Gastroesophageal sphincter (tissue), 4 donors: Measurements from ENCODE around the gene ZNF282. TPM values are rescaled to one million over a fixed set of nuclear protein-coding genes. Genes with fewer than 3 reads are reported as not detected.

ENCODE experiments used
- ATAC-seq: fragments of 150-250 bp; one replicate; pipeline ENCODE4 v1.9.1; 2016; ENCODE audit warnings: mild to moderate bottlenecking, moderate library complexity
- H3K27ac ChIP-seq, 4 donors: fragments of 200-600 bp; sonication (generic) in 3 of 4; 1 replicate in 3 of 4; 2 replicates in 1 of 4; pipeline ENCODE4 v1.5.1; 2016 to 2019
- H3K27me3 ChIP-seq: fragments of 200-600 bp; sonication (generic); one replicate; pipeline ENCODE4 v1.5.1; 2019
- H3K36me3 ChIP-seq, 2 donors: fragments of 200-600 bp; sonication (generic); one replicate each; pipeline ENCODE4 v1.5.1; 2019; ENCODE audit warnings: control low read depth in 1 of 2
- H3K4me1 ChIP-seq, 3 donors: fragments of 200-600 bp; sonication (generic); 1 replicate in 2 of 3; 2 replicates in 1 of 3; pipeline ENCODE4 v1.5.1; 2016 to 2019; ENCODE audit warnings: control low read depth in 2 of 3
- H3K4me3 ChIP-seq, 2 donors: fragments of 200-600 bp; sonication (generic); one replicate each; pipeline ENCODE4 v1.5.1; 2019; ENCODE audit warnings: mild to moderate bottlenecking in 1 of 2, moderate library complexity in 1 of 2
- H3K9me3 ChIP-seq, 3 donors: fragments of 200-600 bp; sonication (generic); one replicate each; pipeline ENCODE4 v1.5.1; 2017 to 2019; ENCODE audit warnings: control low read depth in 2 of 3
- CTCF ChIP-seq, 4 experiments: fragments of 200-600 bp in 2 of 4; fragments of 450-650 bp in 2 of 4; sonication (generic) in 1 of 4; IDR thresholded peaks; one replicate each; pipeline ENCODE4 v1.5.1; 2017 to 2019; ENCODE audit warnings: antibody characterized with exemption in 4 of 4, mild to moderate bottlenecking in 2 of 4, moderate library complexity in 2 of 4
- EP300 ChIP-seq: sonication (generic); formaldehyde crosslinking; IDR thresholded peaks from one replicate; pipeline ENCODE4 v1.6.1; 2017; ENCODE audit warnings: antibody characterized with exemption, mild to moderate bottlenecking
- POLR2A ChIP-seq, 2 donors: fragments of 450-650 bp; IDR thresholded peaks; one replicate each; pipeline ENCODE4 v1.6.1; 2017; ENCODE audit warnings: antibody characterized with exemption in 2 of 2, mild to moderate bottlenecking in 2 of 2, moderate library complexity in 1 of 2
- POLR2AphosphoS5 ChIP-seq: sonication (generic); formaldehyde crosslinking; IDR thresholded peaks from one replicate; pipeline ENCODE4 v1.6.1; 2017; ENCODE audit warnings: antibody characterized with exemption
- WGBS, 2 donors: methylation state at CpG; one replicate each; pipeline ENCODE4 v1.1.5; 2018; ENCODE audit warnings: low coverage in 1 of 2; 5-methylcytosine and 5-hydroxymethylcytosine counted together
- total RNA-seq, 4 donors: library from RNA; depleted of rRNA; stranded (reverse); fragments of >200 nt; gene quantifications; one replicate each; pipeline ENCODE4 v1.1.0, GENCODE V29; 2016

The ZNF282 gene
- total RNA-seq, 4 donors from 2014 or later, result 15.9 to 26.3 (median 18.7) TPM

GRCh38 chr7:149153346-149153745 lies 42.0 kb upstream of the ZNF282 start:
- Histone ChIP-seq H3K4me1 (peaks cover 0 to 39% (median 3%) of the 10 kb centered on the region in 3 donors), H3K27ac (no peak overlapping the region), H3K27me3 (no peaks in the 10 kb centered on the region), H3K9me3 (no peaks in the 10 kb centered on the region), H3K36me3 (peaks cover 0 to 44% of the 10 kb centered on the region in 2 donors), H3K4me3 (no peak overlapping the region)
- TF ChIP-seq POLR2AphosphoS5 (no peak), CTCF (IDR thresholded peaks at IDR 0.05) (no peak), EP300 (no peak), POLR2A (IDR thresholded peaks at IDR 0.05) (no peak)
- WGBS, 2 donors, result 96 to 100% methylated on average over 2 of the region's 2 CpGs
- no peak for ATAC-seq

GRCh38 chr7:149154056-149154455 lies 41.3 kb upstream of the ZNF282 start:
- Histone ChIP-seq H3K4me1 (peaks cover 0 to 32% (median 0%) of the 10 kb centered on the region in 3 donors), H3K27me3 (no peaks in the 10 kb centered on the region), H3K27ac (no peak overlapping the region), H3K36me3 (peaks cover 0 to 45% of the 10 kb centered on the region in 2 donors), H3K9me3 (no peaks in the 10 kb centered on the region), H3K4me3 (no peak overlapping the region)
- TF ChIP-seq POLR2A (IDR thresholded peaks at IDR 0.05) (no peak), POLR2AphosphoS5 (no peak), CTCF (IDR thresholded peaks at IDR 0.05) (no peak), EP300 (no peak)
- WGBS, 2 donors, result 85 to 95% methylated on average over 7 of the region's 11 CpGs
- no peak for ATAC-seq

- no peak for ATAC-seq
- no peak for TF ChIP-seq POLR2AphosphoS5
- TF ChIP-seq CTCF (IDR thresholded peaks at IDR 0.05), result no peak
- no peak for TF ChIP-seq EP300
- no peak for TF ChIP-seq POLR2A (IDR thresholded peaks at IDR 0.05)
- WGBS, 2 donors, result 95 to 96% methylated on average over 3 to 4 of the region's 6 CpGs
- Histone ChIP-seq H3K4me3 (no peak overlapping the region), H3K27me3 (no peaks in the 10 kb centered on the region), H3K4me1 (peaks cover 0 to 12% (median 0%) of the 10 kb centered on the region in 3 donors), H3K36me3 (peaks cover 0 to 71% of the 10 kb centered on the region in 2 donors), H3K27ac (no peak overlapping the region), H3K9me3 (no peaks in the 10 kb centered on the region)
These were observed 38.4 kb upstream of the ZNF282 start for GRCh38 chr7:149156898-149157297.

- no peak overlapping the region for H3K27ac ChIP-seq
- 80 to 86% methylated on average over 5 of the region's 5 CpGs for WGBS, 2 donors
- H3K9me3 ChIP-seq, result no peaks in the 10 kb centered on the region
- H3K4me1 ChIP-seq, result no peaks in the 10 kb centered on the region
- no peak for ATAC-seq
- no peak for TF ChIP-seq POLR2A (IDR thresholded peaks at IDR 0.05)
- no peak for TF ChIP-seq CTCF (IDR thresholded peaks at IDR 0.05)
- TF ChIP-seq POLR2AphosphoS5, result no peak
- TF ChIP-seq EP300, result no peak
- no peaks in the 10 kb centered on the region for H3K27me3 ChIP-seq
- H3K4me3 ChIP-seq, result no peak overlapping the region
- H3K36me3 ChIP-seq, result peaks cover 0 to 90% of the 10 kb centered on the region in 2 donors
These were observed 34.0 kb upstream of the ZNF282 start for GRCh38 chr7:149161241-149161848.

- TF ChIP-seq POLR2AphosphoS5, result no peak
- TF ChIP-seq EP300, result no peak
- TF ChIP-seq CTCF (IDR thresholded peaks at IDR 0.05), result no peak
- TF ChIP-seq POLR2A (IDR thresholded peaks at IDR 0.05), result no peak
- Histone ChIP-seq H3K4me1 (no peaks in the 10 kb centered on the region), H3K36me3 (peaks cover 3 to 98% of the 10 kb centered on the region in 2 donors), H3K27ac (no peak overlapping the region), H3K9me3 (no peaks in the 10 kb centered on the region), H3K27me3 (no peaks in the 10 kb centered on the region), H3K4me3 (no peak overlapping the region)
- no peak for ATAC-seq
- WGBS, 2 donors, result 67 to 77% methylated on average over 1 of the region's 1 CpG
These were observed 29.2 kb upstream of the ZNF282 start for GRCh38 chr7:149166142-149166541.
